Uterus (tissue), 4 donors: ENCODE data around the gene ACADVL. TPM values are rescaled to one million over a fixed set of nuclear protein-coding genes. Genes with fewer than 3 reads are reported as not detected.
"Not testable (repeated sequence)": the region's sequence is repeated elsewhere in the genome, so short reads cannot be mapped to it uniquely, and the experiment has no call there.

ENCODE experiments used
- DNase-seq, 2 donors: peaks; one replicate each; pipeline ENCODE4 v3.0.0-alpha.2; 2019 to 2020
- H3K27ac ChIP-seq, 2 donors: fragments of 200-600 bp; sonication (generic); 1 replicate in 1 of 2; 2 replicates in 1 of 2; pipeline ENCODE4 v1.5.1; 2016 to 2018
- H3K27me3 ChIP-seq, 2 donors: fragments of 200-600 bp; sonication (generic); one replicate each; pipeline ENCODE4 v1.5.1; 2018 to 2019; ENCODE audit warnings: control low read depth in 1 of 2
- H3K36me3 ChIP-seq, 2 donors: fragments of 200-600 bp; sonication (generic); one replicate each; pipeline ENCODE4 v1.5.1; 2019; ENCODE audit warnings: control low read depth in 1 of 2
- H3K4me1 ChIP-seq, 2 donors: fragments of 200-600 bp; sonication (generic); one replicate each; pipeline ENCODE4 v1.5.1; 2018 to 2019; ENCODE audit warnings: control low read depth in 1 of 2
- H3K4me3 ChIP-seq, 2 donors: fragments of 200-600 bp; sonication (generic); 1 replicate in 1 of 2; 2 replicates in 1 of 2; pipeline ENCODE4 v1.5.1; 2018 to 2019; ENCODE audit warnings: mild to moderate bottlenecking in 1 of 2
- H3K9me3 ChIP-seq, 2 donors: fragments of 200-600 bp; sonication (generic); one replicate each; pipeline ENCODE4 v1.5.1; 2019; ENCODE audit warnings: control low read depth in 1 of 2
- POLR2A ChIP-seq, 2 donors: fragments of 450-650 bp; IDR thresholded peaks; one replicate each; pipeline ENCODE4 v1.6.1; 2016; ENCODE audit warnings: antibody characterized with exemption in 2 of 2, mild to moderate bottlenecking in 1 of 2, moderate library complexity in 1 of 2
- intact Hi-C: fragments of 100-400 bp; cut with DNase I; formaldehyde crosslinking; loops from one replicate; pipeline ENCODE4 v1.15.1; 2023; ENCODE audit warnings: low total_unique reads
- total RNA-seq, 4 donors: library from RNA; depleted of rRNA in 3 of 4; stranded (reverse); fragments of >200 nt in 3 of 4; gene quantifications; one replicate each; pipeline versions ENCODE4 v1.1.0 to v1.2.4, GENCODE V29; 2014 to 2023
- TF ChIP-seq, protein P1 (sequence below), 4 experiments: fragments of 200-600 bp in 2 of 4; fragments of 450-650 bp in 2 of 4; sonication (generic) in 2 of 4; IDR thresholded peaks; one replicate each; pipeline ENCODE4 v1.5.1; 2016 to 2019; ENCODE audit warnings: antibody characterized with exemption in 4 of 4, mild to moderate bottlenecking in 2 of 4, moderate library complexity in 1 of 4
- donor health status: DM: yes; HTN: yes; CAD: no.

Gene ACADVL
- 100 to 1,000 TPM; 167 to 800 (median 399) TPM for total RNA-seq

GRCh38 chr17:7219812-7220592 is at the start of gene ACADVL, which contains the start of gene DLG4:
ACADVL (plus strand) TSS chr17:7219938; CDS start chr17:7219985, 47 bp downstream.
DLG4 (minus strand) TSS chr17:7219836.
- Histone ChIP-seq H3K36me3 (no peaks in the 10 kb centered on the region), H3K27ac (peak within 1 kb of the TSS; percentile 92 to 97), H3K4me3 (peak within 1 kb of the TSS; percentile 67 to 91), H3K9me3 (no peaks in the 10 kb centered on the region), H3K27me3 (no peaks in the 10 kb centered on the region), H3K4me1 (peaks cover 0 to 18% of the 10 kb centered on the region in 2 donors)
- DNase-seq = peak; percentile 95 to 96
- intact Hi-C loops = no loop called here
- TF ChIP-seq, protein P1, sequence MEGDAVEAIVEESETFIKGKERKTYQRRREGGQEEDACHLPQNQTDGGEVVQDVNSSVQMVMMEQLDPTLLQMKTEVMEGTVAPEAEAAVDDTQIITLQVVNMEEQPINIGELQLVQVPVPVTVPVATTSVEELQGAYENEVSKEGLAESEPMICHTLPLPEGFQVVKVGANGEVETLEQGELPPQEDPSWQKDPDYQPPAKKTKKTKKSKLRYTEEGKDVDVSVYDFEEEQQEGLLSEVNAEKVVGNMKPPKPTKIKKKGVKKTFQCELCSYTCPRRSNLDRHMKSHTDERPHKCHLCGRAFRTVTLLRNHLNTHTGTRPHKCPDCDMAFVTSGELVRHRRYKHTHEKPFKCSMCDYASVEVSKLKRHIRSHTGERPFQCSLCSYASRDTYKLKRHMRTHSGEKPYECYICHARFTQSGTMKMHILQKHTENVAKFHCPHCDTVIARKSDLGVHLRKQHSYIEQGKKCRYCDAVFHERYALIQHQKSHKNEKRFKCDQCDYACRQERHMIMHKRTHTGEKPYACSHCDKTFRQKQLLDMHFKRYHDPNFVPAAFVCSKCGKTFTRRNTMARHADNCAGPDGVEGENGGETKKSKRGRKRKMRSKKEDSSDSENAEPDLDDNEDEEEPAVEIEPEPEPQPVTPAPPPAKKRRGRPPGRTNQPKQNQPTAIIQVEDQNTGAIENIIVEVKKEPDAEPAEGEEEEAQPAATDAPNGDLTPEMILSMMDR (IDR thresholded peaks at IDR 0.05) = no peak
- peak; percentile 82 to 94 for TF ChIP-seq POLR2A (IDR thresholded peaks at IDR 0.05)

GRCh38 chr17:7172522-7173191 is 47.1 kb upstream of the ACADVL start:
- intact Hi-C loops, H3K9me3 ChIP-seq, H3K27ac ChIP-seq, DNase-seq, H3K4me1 ChIP-seq, H3K27me3 ChIP-seq, H3K4me3 ChIP-seq, H3K36me3 ChIP-seq: not testable (repeated sequence)

DNA sequence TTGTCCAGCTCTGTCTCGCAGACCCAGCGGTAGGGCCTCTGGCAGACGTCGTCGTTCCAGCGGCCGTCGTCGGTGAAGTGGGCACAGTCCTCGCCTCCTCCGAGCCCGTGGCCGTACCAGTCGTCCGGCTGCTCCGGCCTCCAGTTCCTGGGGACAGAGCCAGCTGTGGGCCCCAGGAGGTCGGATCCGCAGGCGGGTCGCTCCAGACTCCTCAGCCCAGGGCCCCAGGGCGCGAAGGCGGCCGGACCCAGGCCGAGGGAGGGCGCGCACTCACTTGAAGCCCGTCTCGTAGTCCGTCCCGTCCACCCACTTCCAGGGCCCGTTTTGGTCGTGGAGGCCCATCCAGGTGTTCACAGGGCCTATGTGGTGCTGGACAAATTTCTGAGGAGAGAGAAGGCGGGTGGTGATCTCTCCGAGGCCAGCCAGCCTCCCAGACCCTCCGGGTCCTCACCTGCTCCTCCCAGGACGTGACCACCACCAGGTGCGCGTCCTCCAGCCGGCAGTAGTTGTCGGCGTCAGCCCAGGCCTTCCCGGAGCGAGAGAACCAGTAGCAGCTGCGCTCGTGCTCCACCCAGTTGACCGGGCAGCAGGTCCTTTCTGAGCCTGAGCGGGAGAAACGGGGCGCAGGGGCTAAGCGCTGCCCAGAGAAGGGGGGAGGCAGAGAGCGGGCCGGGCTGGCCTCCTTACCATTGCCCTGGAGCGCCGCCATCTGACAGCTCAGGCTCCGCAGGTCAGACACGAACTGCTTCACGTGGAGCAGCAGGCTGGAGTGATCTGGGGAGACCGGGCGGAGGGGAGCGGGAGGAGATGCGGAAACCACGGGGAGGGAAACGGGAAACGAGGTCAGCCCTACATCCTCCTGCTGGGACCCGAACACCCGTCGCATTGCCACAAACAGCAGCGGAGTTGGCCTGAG is 45.8 kb upstream of the ACADVL start:
- H3K27ac ChIP-seq = no peak overlapping the region
- no peaks in the 10 kb centered on the region for H3K36me3 ChIP-seq
- no peak overlapping the region for H3K4me3 ChIP-seq
- DNase-seq = peak in 1 of 2 donors; percentile 37
- intact Hi-C loops = no loop called here
- H3K27me3 ChIP-seq = no peaks in the 10 kb centered on the region
- H3K4me1 ChIP-seq = no peaks in the 10 kb centered on the region
- TF ChIP-seq, protein P1 (IDR thresholded peaks at IDR 0.05) = no peak
- TF ChIP-seq POLR2A (IDR thresholded peaks at IDR 0.05) = no peak
- no peaks in the 10 kb centered on the region for H3K9me3 ChIP-seq

DNA sequence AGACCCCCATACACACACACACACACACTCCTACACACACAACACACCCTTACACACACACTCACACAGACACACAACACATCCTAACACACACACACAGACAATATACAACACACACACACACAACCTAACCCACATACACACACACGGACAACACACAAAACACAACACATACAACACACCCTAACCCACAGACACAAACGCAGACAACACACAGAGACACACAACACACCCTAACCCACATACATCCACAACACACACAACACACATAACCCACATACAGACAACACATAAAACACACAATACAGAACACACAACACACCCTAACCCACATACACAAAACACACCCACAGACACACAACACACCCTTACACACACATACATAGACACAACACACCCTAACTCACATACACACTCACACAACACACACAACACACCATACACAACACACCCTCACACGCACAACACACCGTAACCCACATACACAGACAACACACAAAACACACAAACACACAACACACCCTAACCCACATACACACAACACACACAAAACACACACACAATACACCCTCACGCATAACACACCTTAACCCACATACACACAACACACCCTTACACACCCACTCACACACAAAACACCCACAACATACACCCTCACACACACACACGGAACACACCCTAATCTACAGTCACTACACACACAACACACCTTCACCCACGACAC is 45.0 kb upstream of the ACADVL start:
- intact Hi-C loops = no loop called here
- no peak for DNase-seq

More for the DNA sequence above, 45.0 kb upstream of the ACADVL start:
- Histone ChIP-seq H3K9me3 (no peaks in the 10 kb centered on the region), H3K4me1 (no peaks in the 10 kb centered on the region), H3K27ac (no peak overlapping the region), H3K4me3 (no peak overlapping the region), H3K27me3 (no peaks in the 10 kb centered on the region), H3K36me3 (no peaks in the 10 kb centered on the region)
- no peak for TF ChIP-seq POLR2A (IDR thresholded peaks at IDR 0.05)
- TF ChIP-seq, protein P1 (IDR thresholded peaks at IDR 0.05) = no peak
